SU-DHL-6 (cell line): Measurements from ENCODE around the gene PHETA1.

Source experiments
- EZH2phosphoT487 ChIP-seq: fragments of 200-600 bp; sonication (generic), shearing (Covaris generic); conservative IDR thresholded peaks from 2 replicates; pipeline ENCODE4 v1.6.1; 2018; ENCODE audit warnings: mild to moderate bottlenecking, antibody characterized with exemption, low read length, moderate library complexity, mixed read lengths
- TF ChIP-seq, protein P1 (sequence below): fragments of 200-600 bp; sonication (generic); IDR thresholded peaks from one replicate; pipeline ENCODE4 v1.5.1; 2017; ENCODE audit warnings: antibody characterized with exemption, mild to moderate bottlenecking, low read length, moderate library complexity; ENCODE audit not compliant: insufficient read depth, poor library complexity, severe bottlenecking

DNA sequence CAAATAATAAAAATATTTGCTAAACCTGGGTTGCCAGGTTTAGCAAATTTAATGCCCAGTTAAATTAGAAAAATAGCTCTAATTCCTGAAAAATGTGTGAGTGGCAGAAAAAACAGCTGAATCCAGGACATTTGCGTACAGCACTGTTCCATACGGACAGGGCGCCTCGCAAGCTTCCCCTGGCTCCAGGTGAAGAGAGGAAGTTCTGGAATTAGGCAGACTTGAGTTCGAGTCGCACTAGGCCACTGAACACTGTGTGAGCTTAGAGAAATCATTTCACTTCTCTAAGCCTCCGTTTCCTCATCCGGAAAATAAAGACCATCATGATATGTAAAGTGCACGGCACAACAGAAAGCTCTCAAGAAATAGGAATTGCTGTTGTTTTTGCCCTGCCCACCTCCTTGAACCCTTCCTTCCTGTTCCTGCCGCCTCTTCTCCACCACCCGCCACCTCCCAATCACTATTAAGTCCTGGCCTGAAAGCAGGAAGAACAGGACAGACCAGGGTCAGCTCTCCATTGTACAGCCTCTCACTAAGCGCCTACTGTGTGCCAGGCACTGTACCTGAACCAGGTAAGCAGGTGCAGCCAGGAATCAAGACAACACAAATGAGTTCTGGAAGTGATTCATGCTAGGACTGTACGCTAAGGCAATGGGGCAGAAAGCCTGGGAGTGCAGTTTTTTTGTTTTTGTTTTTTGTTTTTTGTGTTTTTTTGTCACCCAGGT is 763 bp upstream of the PHETA1 start:
- TF ChIP-seq, protein P1, sequence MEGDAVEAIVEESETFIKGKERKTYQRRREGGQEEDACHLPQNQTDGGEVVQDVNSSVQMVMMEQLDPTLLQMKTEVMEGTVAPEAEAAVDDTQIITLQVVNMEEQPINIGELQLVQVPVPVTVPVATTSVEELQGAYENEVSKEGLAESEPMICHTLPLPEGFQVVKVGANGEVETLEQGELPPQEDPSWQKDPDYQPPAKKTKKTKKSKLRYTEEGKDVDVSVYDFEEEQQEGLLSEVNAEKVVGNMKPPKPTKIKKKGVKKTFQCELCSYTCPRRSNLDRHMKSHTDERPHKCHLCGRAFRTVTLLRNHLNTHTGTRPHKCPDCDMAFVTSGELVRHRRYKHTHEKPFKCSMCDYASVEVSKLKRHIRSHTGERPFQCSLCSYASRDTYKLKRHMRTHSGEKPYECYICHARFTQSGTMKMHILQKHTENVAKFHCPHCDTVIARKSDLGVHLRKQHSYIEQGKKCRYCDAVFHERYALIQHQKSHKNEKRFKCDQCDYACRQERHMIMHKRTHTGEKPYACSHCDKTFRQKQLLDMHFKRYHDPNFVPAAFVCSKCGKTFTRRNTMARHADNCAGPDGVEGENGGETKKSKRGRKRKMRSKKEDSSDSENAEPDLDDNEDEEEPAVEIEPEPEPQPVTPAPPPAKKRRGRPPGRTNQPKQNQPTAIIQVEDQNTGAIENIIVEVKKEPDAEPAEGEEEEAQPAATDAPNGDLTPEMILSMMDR, result no peak
- TF ChIP-seq EZH2phosphoT487, result no peak
